ENCODE data around the gene TMEM191C.
"Not testable (repeated sequence)": the region's sequence is repeated elsewhere in the genome, so short reads cannot be mapped to it uniquely, and the experiment has no call there.

The TMEM191C gene

DNA sequence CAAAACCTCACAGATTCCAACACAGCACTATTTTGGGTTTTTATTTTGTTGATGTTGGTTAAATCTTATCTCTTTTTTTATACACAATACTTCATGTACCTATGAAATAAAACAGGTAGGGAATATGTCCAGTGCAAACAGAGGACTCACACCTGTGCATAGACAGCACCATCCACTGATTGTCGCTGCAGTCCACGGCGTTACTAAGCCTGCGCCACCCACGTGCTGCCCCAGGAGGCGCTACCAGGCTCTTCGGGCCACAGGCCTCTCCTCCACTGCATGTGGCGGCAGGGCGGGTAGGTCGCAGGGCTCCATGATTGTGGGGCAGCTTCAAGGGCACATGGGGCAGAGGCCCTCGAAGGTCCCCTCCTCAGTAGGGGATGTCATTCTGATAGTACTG, 5.8 kb downstream of the TMEM191C start:
- H3K4me3 ChIP-seq (ENCODE audit: low read depth, low read length) = not testable (repeated sequence)

DNA sequence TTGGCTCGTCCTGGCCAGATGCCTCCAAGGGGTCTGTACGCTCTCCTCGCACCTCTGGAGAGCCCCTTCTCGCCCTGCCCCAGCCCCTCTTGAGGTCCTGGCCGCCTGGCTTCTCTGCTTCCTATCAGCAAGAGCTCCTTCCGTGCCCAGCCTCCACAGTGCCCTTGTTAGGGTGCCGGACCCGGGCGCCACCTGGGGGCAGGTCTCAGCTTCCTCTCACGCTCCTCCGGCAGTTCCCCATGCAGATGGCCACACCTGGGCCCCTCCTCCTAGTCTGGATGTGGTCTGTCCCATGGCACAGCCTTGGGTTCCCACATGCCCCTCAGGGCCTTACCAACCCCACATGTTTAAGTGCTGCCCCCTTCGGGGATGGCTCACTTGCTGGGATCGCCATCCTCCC, 6.5 kb downstream of the TMEM191C start:
- not testable (repeated sequence) for H3K4me3 ChIP-seq (ENCODE audit: low read depth, low read length)

DNA sequence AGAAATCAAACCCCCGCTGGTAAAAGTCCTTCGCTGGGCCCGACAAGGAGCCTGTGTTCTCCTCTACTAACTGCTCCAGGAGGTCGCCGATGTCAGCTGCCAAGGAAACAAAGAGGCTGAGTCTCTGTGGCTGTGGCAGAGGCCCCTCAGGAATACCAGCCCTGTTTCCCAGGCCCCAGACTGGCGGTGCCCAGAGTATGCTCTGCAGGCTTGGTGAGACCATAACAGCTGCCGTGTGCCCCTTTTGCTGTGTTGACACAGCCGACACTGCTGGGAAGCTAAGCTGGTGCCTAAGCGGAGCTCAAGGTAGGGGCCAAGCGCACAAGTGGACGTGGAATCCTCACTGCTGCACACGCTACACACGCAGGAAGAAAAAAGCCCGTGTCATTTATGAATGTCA, 16.9 kb downstream of the TMEM191C start:
- not testable (repeated sequence) for H3K4me3 ChIP-seq (ENCODE audit: low read depth, low read length)

DNA sequence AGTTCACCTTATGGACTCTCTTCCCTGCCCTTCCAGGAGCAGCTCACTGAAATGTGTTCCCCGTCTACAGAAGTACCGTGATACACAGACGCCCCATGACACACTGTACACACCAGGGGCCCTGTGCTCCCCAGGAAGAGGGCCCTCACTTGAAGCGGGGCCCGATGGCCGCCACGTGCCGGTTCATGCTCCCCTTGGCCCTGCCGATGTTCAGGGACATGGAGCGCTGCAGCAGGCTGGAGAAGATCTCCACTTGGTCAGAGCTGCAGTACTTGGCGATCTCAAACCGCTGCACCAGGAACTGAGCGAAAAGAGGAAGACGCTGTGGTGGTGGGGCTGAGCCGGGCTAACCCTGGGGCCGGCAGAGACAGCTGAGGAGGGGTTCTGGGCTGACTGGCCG, 20.5 kb downstream of the TMEM191C start:
- H3K4me3 ChIP-seq (ENCODE audit: low read depth, low read length) = not testable (repeated sequence)

DNA sequence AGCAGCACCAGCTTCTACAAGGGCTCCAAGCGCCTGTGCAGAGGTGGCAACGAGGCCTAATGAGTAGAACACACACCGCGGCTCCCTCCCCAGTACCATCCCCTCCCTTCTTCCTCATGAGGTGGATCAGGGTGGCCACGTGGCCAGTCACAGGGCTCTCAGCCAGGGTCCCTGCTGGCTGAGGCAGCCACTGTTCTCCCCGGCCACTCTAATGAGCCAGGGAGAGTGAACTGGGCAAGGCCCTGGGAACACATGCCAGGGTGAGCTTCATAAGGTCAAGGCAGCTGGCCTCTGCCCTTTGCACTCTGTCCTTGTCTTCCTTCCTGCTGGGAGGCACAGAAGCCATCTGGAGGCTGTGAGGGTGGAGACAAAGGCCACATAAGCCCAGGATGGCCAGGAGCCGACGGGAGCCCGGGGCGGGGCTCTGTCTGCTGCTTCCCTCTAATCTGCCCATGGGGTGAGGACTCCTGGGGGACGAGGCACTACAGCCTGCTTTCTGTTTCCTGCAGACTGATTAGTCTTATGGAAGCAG, 22.0 kb downstream of the TMEM191C start:
- not testable (repeated sequence) for H3K4me3 ChIP-seq (ENCODE audit: low read depth, low read length)

DNA sequence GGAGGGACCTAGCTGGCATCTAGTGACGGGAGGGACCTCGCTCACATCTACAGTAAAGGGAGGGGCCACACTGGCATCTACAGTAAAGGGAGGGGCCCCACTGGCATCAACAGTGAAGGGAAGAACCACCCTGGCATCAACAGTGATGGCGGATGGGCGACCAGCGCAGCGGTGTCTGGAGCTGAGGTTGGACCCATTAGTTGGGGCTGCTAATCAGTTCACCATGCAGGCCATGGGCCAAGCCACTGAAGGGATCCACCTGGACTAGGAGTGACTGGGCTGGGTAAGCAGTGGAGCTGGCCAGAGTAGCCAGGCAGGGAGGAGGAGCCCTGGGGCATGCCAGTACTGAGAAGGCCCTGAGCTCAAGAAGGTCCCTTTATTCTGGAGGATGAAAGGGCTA, 23.4 kb downstream of the TMEM191C start:
- H3K4me3 ChIP-seq (ENCODE audit: low read depth, low read length) = not testable (repeated sequence)

DNA sequence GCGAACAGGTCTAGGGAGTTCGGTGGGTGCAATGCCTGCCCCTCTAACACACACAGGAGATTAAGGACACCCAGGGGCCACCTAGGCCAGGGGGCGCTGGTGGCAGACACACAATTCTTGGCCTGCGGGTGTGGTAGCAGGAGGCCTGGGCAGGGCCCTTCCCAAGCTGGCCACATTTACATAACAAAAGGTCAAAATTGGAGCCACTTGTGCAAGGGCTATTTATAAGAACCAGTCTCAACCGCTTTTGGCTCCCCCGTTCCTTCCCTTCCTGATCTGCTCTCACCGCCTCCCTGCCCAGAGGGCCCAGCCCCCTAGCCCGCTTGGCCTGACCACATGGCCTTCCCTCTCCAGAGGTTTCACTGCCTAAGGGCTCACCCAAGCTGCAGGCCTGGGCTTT, 25.1 kb downstream of the TMEM191C start:
- H3K4me3 ChIP-seq (ENCODE audit: low read depth, low read length) = not testable (repeated sequence)

DNA sequence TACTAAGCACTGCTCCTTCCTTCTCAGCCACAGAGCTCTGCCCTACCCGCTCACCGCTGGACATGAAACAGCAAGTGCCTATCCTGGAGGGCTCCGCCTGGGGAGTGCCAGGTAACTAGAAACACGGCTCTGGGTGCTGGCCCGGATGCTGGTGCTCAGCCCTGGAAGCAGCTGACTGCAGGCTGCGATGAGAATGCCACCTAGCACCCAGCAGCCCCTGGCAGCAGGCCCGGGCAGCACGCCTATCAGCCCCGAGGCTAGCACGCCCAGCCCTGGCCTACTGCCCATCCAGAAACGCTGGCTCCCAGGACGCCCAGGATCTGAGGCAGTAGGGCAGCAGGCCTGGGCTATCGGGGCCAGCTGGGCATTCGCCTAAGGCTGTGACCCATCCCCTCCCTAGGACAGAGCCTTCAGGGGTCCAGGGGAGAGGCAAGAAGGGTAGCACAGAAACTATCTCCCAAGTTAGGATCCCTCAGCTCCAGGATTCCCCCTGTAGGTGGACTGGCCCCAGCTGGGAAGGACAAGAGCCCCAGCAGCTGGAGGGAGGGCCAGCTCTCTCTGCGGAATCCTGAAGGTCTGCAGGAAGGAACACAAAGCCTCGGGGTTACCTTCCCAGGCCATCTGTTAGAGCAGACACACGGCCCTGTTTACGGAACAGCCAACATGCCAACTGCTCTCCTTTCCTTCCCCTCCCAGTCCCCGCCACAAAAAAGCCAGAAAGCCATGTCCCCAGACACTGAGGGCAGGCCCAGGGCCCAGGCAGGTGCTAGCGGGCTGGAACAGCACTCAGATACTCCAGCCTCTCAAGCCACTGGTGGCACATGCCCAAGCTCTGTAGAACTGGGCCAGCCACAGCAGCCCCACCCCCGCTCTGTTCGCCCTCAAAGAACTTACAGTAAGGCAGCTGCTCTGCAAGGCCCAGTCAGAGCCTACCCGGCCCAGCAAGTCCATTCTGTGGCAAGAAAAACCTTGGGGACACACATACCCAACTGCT, 26.9 kb downstream of the TMEM191C start:
- H3K4me3 ChIP-seq (ENCODE audit: low read depth, low read length) = not testable (repeated sequence)

DNA sequence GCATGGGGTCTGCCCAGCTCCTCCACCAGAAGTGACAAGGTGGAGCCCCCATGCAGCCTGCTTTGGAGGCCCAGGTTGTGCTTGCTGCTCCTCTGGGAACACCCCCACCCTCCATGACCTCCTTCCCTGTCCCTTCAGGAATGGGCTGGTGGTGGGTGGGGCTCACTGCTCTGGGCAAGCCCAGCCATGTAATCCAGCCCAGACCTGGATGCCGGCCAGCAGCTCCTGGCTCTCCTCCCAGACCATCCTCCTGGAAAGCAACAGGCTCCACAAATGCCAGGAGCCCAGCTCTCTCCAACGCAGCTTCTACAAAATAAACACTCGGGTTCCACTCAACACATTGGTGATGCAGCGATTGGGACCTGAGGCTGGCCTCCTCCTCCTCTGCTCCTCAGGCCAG, 30.8 kb downstream of the TMEM191C start:
- not testable (repeated sequence) for H3K4me3 ChIP-seq (ENCODE audit: low read depth, low read length)

DNA sequence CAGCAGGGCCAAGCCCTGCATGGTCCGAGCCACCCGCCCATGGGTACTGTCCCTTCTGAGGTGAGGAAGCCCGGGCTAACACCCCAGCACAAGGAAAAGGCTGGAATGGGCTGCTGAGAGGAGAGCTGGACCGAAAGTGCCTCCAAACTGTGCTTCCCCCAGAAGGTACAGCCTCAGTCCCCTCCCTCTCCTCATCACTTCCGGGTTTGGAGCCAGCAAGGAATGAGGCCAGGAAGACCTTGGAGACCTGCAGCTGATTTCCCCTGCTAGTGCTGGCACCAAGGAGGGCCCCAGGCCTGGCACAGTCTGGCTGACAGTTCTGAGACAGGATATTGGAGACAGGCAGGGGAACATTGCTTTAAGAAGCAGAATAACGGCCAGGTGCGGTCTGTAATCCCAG, 31.3 kb downstream of the TMEM191C start:
- not testable (repeated sequence) for H3K4me3 ChIP-seq (ENCODE audit: low read depth, low read length)

DNA sequence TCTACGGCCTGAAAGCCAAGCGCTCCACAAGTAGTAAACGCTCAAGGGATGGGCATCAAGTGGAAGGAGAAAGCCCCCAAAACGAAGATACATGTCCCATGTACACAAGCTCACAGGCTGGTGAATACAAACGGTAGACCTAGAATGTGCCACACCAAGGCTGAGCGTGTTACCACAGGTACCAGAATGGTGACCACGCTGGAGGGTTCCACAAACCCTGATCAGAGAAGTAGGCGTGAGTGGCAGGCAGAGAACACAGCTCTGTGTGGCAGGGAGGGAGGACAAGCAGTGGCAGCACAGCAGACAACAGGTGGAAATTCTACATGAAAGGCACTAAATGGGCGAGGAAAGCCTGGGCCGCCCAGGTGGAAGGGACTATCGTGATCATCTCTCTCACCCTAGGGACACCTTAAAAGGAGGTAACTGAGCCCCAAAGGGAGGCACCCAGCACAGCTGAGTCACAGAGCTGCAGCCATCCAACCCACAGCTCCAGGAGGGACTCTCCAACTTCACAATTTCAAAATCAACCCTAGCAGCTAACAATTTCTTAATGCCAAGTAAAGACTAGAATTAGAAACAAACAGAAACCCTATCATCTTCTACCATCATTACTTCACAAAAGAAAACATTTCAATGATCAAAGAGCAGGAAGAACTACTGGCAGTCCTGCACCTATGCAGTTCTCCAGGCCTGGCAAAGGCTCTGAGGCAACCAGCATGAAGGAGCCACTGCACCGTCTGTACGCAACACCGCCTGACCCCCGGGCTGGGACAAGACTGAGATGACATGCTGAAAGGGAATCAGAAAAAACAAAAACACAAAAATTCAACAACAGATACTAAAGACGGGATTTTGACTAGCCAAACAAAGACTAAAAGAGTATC, 32.7 kb downstream of the TMEM191C start:
- H3K4me3 ChIP-seq (ENCODE audit: low read depth, low read length) = not testable (repeated sequence)

DNA sequence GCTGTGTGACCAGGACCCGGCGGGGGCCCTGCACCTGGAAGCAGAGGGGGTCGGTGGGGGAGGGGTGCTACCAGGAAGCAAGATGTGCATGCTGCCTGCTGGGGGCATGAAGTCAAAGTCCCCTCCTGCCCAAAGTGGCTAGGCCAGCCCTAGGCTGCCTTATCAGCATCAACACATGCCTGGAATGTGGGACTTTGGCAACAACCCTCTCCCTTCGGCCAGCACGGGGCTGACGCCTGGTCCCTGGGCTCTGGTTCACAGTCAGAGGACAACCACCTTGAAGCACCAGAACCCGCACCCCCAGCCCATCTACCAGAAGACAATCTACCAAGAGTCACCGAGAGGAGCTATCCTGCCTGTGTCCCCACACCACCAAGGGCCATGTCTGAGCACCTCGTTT, 43.2 kb downstream of the TMEM191C start:
- H3K4me3 ChIP-seq (ENCODE audit: low read depth, low read length) = not testable (repeated sequence)

DNA sequence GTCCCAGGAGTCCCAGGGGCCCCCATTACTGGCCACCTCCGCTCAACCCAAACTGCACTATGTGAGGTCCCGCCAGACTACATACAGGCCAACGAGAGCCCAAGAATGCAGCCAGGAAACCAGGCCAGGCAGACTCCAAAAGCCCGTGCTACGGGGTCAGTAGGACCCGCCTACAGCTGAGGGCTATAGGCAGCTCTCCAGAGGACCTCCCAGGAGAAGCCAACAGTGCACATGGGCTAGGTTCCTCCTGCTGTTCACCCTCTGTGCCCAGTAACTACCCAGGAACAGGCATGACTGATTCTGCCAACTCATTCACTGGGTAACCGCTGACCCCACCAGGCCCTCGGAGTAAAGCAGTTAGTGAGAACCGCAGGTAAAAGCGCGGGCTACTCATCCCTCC, 44.8 kb downstream of the TMEM191C start:
- not testable (repeated sequence) for H3K4me3 ChIP-seq (ENCODE audit: low read depth, low read length)

DNA sequence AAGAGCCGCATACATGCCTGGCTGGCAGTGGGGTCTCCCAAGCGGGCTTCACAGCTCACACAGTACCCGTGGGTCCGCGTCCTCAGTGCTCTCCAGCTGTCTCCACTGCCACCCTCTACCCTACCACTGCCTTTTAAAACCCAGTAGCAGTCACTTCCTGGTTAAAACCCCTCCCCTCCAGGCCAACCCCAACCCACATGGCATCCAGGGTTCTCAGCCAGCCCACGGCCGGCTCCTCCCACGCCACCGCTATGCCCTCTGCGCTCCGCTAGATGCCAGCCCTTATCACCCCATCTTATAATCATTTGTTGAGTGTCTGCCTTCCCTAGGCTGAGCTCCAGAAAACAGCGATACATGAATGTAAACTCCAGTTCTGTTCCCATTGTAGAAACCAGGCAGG, 46.9 kb downstream of the TMEM191C start:
- H3K4me3 ChIP-seq (ENCODE audit: low read depth, low read length) = not testable (repeated sequence)

DNA sequence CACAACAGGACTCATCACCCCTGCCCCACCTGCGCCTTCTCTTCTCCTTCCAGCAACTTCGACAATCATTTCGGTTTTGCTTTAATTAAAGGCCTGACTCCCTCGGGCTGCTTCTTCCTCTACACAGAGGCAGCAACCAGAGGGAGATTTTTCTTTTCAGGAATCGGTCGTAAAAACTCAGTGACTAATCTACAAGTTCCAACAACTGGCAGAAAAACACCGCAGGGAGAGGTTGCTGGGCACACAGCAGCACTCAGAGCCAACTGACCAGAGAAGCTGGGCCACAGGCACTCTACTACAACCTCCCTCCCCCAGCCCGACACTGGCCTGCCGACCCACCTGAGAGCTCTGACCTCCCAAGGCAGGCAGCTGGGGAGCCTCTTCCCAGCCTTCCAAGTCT, 48.0 kb downstream of the TMEM191C start:
- H3K4me3 ChIP-seq (ENCODE audit: low read depth, low read length) = not testable (repeated sequence)

DNA sequence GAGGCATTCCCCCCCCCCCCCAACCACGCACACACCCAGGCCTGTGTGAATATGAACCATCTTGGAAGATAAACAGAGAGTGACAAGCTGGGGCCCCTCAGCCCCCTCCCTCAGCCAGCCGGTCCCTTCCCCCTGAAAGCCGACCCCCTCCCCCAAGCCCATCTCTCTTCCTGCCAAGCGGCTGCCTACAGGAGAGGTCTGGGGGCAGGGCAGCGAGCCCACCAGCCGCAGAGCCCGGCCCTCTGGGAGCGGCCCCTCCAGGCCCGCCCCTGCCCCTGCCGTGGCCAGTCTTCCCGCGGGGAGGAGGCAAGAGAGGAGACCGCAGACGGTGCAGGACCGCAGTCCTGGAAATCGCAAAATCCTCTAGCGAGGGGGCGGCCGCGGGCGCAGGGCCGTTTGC, 49.3 kb downstream of the TMEM191C start:
- H3K4me3 ChIP-seq (ENCODE audit: low read depth, low read length) = not testable (repeated sequence)

DNA sequence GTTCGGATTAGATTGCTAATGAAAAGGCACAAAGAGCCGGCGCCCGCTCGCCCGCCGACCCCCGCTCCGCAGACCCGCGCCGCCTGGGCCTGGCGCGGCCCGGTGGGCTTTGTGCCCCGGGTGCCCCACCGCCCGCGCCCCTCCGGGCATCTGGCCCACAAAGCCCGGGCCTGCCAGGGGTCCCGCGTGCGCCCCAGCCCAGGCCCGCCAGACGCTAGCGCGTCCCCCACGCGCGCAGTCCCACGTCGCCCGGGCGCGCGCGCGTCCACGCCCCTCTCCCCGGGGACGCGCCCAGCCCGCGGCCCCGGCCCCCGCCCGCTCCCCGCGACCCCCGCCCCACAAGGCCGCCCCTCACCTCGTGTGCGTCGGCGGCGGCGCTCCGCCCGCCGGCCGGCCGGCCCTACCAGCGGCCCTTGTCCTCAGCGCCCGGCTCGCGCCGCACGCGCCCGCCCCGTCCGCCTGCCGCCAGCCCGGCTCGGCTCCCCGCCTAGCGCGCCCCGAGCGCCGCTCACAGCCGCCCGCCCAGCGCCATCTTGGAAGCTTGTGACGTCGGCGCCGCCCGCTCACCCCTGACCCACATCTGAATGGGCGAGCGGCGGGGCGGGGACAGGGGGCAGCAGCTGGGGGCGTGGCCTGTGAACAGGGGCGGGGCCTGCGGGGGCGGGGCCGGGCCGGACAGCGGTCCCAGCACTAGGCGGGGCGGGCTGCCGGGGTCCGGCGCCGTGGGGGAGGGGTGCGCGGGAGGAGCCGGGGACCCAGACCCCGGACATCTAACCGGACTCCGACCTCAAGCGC, 50.0 kb downstream of the TMEM191C start:
- not testable (repeated sequence) for H3K4me3 ChIP-seq (ENCODE audit: low read depth, low read length)

Data from iPS-11a (cell line).